ENCODE results near the gene ALKAL2.

ALKAL2 gene

DNA sequence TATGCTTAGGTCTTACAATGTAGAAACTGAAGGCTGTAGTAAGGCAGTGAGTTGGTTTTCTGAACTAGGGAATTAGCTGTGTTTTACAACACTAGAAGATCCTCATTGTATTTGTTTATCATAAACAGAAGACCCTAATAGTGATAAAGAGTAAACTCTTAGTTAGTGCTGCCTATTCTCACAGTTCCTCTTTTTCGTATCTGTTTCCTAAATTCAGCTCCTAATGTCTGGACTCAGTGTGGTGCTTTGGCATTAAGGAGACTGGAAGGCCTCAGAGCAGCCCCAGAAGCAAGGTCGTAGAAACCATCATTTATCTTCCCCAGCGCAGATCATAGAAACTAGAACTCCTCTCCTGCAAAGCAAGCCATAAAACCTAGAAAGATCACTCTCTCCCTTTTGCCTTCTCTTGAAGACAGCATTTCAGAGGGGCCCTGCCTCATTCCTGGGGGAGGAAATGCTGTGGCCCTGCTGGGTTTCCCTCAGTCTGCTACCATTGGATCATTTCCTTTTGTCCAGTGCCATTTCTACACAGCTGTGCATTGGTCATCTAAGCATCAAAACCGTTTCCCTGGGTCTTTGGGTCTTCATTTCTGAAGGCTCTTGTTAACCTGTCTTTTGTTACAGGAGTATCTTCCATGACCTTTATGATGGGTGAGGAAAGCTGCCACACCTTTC is 18.4 kb downstream of the ALKAL2 start:
- no peak for DNase-seq

DNA sequence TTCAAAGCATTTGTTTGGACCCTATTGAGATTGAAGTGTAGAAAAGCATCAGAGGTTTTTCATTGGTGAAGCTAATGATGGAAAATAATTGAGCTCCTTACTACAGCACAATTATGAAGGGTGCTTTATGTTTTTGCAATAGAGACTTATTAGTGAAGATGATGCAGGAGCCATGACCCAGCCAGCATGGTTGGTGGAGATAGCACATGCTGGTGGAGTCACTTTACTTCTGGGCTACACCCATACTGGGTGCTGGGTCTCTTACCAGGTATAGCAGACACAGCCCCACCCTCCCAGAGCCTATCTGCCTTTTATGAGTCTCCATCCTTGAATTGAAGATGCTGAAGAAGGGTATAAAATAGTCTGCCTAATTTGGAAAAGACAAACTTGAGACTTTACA is 19.6 kb downstream of the ALKAL2 start:
- no peak for DNase-seq

DNA sequence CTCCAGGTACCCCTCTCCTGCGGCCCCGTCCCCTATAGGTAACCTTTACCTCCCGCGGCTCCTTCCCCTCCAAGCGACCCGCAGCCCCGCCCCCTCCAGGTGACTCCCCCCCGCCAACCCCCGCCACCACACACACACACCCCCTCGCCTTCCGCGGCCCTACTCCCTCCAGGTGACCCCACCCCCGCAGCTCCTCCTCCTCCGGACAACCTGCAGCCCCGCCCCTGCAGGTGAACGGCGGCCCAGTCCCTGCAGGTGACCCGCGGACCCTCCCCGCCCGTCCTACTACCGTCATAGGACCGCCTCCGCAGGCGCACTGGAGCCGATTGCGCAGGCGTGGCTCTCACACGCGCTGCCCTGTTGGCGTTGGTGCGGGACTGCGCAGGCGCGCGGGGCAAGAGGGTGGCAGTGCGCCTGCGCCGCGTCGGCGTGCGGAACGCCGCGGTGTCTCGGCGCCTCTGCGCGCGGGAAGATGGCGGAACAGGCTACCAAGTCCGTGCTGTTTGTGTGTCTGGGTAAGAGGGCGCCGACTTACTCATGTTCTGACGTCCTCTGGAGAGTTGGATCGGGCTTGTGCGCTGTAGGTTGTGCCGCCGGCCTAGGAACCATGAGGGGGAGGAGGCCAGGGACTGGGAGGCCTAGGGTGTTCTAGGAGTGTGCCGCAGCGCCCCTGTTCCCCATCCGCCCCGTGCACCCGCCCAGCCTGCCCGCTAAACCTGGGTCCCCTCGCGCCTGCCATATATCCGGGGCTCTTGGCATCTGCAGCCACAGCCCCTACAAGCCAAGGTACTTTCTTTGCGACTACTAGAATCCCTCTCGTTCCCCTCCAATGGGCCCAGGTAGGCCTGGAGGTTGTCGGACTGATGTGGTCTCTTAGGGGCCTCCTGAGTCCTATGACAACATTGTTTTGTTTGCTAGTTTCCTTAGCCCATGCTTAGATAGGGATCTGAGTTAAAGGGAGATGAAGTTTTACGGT is 23.1 kb downstream of the ALKAL2 start, which contains the start of gene ACP1:
Gene ACP1, plus strand, starts transcription at position 455 of the 976 bp plus-strand sequence. Its CDS starts 18 bp downstream, at position 473.
- peak; percentile 85 for DNase-seq

DNA sequence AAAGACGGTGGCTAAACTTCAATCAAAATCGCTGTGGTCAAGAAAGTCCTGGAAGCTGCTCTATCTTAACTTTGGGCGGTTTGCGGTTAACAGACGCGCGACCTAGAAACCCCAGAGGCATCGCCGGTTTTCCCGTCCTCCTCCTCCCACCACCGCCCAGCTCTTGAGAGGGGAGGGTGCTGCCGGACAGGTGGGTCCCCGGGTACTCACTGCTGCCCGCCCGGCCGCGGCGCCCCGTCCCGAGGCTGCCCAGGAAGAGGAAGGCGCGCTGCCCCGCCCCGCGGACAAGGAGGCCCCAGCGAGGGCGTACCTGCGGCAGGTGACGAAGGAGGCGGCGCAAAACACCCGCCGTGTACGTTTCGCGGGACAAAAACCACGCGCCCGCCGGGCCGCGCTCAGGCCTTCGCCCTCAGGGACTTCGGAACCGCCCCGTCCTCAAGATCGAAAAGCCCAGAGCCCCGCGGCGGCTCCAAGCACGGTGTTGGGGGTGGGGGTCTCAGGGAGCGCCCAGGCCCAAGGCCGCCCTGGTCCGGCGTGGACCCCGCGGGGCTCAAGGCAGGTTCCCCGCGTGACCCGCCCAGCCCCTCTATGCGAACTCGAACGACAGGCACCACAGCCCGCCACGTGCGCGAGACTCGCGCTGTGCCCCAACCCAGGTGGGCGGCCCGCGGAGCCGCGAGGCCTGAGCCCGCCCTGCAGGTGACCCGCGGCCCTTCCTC is 24.0 kb downstream of the ALKAL2 start, which contains the start of gene SH3YL1:
Gene SH3YL1, minus strand, starts transcription at position 259 of the 719 bp plus-strand sequence. Its CDS starts 48 bp downstream, at position 211.
- no peak for DNase-seq

DNA sequence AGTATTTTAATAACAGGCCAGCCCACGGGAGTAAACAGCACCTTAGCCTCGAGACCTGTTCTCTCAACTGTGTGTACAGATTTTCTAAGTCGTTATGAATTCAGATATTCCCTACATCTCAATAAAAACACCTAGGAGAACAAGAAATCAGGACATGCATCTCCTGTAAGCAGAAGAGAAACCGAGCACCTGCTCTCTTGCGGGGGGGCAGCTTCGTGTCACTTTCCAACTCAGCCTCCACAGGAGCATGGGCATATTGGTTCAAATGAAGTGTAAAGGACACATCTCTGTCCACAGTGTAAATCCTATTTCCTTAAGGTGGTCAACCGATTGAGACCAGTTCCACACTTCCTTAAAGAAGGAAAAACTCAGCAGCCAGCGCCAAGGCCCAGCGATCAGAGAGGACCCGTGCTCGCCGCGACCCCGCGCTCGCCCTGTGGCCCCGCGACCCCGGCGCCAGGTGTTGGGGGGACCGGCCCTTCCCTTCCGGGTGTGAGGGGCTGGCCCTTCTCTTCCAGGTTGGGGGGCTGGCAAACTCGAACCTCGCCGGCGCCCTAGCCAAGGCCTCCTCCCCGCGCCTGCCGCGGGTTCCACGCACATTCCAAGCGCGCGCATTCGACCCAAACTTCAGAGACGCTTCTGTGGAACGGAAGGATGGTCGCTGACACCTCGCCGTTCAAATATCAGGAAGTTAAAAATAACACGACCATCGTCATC is 24.7 kb downstream of the ALKAL2 start:
- DNase-seq = no peak

DNA sequence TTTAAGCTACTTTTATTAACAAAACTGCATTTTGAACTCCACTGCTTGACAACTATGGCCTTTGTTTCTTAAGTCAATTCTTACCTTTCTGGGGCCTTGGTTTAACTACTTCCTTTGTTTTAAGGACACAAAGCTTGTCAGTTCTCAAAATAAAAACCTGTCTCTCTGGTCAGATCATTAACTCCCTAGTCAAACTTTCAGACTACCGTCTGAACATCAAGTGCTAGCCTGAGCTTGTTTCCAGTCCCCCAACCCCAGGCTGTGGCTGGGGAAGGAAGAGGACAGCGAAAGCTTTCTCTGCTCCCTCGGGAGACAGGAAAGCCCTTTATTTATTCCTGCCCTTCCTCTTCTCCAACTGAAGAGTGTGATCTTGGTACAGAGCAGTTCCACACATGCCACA is 25.8 kb downstream of the ALKAL2 start:
- no peak for DNase-seq

DNA sequence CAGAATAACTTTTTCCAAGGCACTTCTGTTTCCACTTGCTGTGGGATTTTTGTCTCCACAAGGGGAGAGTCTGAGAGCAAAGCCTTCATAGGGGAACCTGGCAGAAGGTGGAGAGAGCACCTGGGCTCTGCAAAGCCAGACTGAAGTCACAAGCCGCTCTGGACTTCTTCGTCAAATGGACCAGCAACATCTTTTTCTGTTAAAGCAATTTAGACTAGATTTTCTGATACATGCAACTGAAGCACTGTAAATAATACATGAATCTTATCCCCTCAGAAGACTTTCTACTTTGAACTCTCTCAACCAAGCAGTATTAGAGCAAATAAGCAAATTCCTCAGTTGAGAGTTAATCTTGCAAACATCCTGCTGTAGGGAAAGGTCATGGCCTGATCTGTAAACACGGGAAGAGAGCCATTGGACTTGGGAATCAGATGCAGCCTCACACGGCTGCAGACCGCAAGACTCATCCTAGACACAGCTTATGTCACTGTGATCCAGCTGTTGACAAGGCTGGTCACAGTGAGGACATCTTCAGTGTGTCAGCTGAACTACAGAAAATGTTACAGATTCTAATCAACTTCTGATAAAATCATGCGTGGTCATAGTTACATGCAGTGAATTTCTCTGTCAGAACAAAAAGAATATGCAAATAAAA is 27.3 kb downstream of the ALKAL2 start:
- no peak for DNase-seq

DNA sequence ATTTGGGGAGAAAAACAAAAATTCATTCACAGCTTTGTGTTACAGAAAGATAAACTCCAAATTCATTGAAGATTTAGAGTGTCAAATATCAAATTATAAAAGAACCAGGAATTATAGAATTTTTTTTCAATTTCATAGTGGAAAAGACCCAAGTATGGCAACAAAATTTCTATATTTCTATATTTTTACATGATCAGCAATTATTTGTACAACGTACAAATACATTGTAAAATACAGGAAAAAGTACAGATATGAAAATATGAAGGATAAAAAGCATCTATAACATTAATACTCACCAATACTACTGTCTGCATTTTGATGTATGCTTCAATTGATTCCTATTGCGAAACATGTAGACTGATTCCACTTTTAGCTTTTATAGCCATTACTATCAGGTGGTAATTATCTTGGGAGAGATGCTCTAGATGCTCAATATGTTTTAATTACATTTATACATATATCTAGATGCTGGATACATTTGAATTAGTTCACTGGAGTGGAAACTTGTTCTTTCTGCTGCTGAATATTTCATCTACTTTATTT is 28.0 kb downstream of the ALKAL2 start:
- DNase-seq = no peak

DNA sequence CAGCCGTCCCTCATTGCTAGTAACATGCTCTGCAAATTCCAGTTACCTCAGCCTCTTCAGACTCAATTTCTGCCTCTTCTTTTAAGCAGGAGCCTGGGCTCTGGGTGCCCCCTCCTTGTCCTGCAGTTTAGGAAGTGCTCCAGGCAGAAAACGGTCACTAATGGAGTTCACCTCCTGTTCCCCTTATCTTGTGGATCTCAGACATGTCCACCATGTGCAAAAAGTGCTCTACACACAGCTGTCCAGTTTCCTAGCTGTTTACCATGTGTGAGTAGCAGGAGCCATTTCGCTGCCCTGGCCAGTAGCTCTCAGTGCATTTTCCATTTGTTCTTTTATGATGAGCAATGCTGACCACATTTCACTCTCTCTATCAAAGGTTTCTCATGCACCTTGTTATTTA is 29.0 kb downstream of the ALKAL2 start:
- DNase-seq = no peak

DNA sequence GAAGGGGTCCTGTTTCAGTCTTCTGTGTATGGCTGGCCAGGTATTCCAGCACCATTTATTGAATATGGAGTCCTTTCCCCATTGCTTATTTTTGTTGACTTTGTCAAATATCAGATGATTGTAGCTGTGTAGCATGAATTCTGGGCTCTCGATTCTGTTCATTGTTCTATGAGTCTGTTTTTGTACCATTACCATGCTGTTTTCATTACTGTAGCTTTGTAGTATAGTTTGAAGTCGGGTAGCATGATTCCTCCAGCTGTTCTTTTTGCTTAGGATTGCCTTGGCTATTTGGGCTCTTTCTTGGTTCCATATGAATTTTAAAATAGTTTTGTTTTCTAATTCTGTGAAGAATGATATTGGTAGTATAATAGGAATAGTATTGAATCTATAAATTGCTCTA is 30.0 kb downstream of the ALKAL2 start:
- DNase-seq = no peak

DNA sequence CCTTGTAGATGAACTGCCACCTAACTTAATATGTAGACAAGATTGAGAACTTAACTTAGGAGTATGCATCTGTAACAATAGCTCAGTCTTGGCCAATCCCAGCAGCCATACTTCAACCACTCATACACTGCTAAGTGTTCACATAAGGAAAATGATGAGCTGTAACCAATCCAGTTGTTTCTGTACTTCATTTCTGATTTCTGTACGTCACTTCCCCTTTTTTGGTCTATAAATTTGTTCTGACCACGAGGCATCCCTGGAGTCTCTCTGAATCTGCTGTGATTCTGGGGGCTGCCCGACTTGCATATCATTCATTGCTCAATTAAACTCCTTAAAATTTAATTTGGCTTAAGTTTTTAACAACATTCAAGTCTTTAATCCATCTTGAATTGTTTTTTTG is 30.5 kb downstream of the ALKAL2 start:
- DNase-seq = no peak

DNA sequence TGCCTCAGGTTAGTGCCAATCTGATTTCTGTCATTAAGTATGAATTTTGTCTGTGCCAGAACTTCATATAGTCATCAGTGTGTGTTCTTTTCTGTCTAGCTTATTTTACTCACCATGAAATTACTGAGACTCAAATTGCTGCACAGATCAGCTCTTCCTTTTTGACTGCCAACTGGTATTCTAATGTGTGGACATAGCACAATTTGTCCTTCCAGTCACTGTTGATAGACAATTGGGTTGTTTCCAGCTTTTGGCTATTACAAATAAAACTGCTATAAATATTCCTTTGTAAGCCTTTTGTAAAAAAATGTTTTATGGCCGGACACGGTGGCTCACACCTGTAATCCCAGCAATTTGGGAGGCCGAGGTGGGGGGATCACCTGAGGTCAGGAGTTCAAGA is 31.8 kb downstream of the ALKAL2 start:
- no peak for DNase-seq

DNA sequence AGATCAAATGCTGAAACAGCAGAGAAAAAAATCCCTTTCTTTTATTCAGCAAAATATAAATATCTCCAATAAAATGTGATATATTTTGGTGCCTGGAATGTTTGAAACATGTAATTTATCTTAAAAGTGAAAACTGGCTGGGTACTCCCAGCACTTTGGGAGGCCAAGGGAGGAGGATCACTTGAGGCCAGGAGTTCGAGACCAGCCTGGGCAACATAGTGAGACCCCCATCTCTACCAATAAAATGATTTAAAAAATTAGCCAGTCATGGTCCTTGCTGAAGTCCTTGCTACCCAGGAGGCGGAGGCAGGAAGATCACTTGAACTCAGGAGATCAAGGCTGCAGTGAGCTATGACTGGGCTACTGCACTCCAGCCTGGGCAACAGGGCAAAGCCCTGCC is 32.7 kb downstream of the ALKAL2 start:
- no peak for DNase-seq

DNA sequence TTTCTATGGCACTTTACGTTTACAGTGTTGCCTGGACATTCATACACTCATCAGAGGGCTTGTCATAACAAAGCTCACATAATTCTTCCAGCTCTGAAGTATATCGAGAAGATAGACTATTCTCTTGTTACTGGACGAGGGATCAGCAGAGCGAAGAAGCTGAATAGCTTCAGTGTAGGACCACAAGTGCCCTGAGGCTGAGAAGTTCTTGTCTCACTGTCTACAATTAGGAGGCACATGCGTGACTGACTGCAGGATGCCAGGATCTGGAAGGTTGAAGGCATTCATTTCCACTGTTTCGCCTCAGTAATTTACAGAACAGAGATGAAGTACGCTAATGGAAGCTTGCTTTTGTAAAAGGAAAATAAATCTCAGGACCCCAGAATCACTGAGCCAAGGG is 33.6 kb downstream of the ALKAL2 start:
- no peak for DNase-seq

DNA sequence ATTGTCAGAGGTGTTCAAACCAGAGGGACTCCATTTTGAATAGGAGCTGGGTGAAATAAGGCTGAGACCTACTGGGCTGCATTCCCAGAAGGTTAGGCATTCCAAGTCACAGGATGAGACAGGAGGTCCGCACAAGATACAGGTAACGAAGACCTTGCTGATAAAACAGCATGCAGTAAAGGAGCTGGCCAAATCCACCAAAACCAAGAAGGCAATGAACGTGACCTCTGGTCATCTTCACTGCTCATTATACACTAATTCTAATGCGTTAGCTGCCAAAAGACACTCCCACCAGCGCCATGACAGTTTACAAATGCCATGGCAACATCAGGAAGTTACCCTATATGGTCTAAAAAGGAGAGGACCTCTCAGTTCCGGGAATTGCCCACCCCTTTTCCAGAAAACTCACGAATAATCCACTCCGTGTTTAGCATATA is 34.7 kb downstream of the ALKAL2 start:
- DNase-seq = no peak

DNA sequence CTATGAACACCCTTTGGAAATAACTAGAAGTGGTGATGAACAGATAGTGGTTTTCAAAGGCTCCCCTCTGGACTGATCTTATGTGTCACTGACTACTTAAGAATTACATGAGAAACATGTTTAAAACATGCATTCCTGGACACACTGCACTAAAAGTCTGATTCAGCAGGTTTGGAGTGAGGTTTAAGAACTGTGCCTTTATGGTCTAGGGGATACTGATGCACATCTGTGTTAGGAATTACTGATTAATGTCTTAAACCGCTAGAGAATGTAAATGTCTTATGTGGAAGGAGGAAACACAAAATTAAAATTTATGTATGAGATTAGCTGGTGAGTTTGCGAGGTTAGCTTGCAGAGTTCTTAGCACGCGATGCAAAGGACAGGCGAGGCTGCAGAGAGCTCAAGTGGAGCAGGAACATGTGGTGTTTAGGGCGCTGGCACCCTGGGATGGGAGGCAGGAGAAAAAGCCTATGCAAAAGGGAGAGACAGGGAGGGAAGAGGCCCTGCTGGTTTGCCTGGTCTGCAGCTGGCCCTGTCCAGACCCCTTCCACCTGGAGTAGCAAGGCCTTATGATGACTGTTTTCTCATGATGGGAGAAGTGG is 35.8 kb downstream of the ALKAL2 start:
- no peak for DNase-seq

DNA sequence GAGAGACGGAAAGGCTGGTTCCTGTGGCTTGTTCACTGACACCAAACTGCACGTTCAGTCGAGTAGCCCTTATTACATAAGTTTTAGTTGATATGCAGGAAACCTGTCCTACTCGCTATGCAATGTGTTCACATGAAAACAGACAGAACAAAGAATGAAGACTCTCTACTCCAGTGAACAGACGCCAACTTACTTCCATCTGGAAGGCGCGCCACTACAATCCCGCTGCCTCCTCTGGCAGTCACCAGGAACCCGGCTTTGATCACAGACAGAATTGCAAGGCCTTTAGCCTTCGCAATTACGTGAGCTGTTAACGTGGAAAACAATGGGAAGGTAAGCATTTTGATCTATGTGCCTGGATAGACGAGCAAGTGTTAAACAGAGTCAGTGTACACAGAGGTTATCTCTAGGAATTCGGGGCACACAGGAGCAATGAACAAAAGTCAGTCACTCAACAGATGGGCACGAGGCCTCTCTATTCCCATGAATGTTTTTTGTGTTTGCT is 38.3 kb downstream of the ALKAL2 start:
- no peak for DNase-seq

DNA sequence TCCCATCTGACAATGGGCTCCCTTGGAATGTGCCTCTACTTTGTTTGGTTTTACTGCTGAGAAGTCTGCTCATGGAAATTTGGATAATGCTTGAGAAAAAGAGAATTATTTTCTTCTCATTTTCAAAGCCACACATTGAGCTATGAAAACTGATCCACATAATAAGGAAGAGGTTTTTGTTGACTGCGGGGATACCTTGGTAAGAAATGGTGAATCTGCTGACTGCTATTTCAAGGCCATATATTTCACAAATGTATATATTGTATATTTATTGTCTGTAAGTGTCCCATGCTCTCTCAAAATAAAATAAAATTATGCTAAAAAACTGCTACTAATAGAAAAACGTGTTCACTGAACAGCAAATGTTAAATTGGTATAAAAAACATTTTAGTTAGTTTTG is 39.2 kb downstream of the ALKAL2 start:
- no peak for DNase-seq

DNA sequence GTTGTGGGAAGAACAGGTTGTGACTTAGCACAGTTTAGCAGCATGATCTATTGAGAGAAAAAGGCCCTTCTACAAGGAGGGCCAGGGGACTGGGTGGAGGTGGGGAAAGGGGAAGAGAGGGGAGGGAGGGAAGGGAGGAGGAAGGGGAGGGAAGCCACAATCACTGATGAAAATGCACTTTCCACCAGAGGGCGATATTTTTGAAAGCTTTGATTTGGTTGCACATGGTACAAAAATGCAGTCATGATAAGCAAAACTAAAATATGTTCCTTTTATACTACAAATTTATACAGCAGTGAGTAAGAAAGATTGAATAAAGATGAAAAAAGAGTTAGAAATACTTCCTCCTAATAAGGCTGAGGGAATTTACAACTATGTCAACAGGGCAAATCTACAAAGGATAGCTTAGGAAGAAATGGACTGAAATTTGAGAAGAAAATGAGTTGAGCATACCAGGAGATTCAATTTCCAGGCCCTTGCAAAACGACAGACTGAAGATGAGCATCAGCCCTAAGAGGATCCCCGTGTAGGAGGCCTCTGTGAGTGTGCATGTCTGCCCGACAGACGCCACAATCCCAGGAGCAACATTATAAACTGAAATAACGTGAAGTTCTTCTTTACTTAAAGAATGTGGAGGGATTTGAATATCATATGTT is 41.3 kb downstream of the ALKAL2 start:
- no peak for DNase-seq

DNA sequence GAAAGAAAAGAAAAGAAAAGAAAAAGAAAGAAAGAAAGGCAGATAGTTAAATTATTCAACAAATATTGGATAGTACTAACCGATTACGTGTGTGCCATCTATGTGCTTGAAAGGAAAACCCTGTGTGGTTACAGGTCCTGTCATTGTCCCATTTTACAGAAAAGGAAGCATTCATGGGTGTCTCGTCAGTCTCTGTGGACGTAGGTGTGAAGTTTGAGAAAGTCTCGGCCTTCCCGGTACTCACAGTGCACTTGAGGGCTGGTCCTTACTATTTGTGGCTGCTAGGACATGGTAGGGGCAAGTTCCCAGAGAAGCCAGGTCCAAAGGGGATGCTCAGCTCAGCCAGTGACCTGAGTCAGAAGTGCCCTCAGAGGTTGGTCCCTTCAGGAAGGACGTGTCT is 43.3 kb downstream of the ALKAL2 start:
- DNase-seq = no peak
